D721Med (cell line): Measurements from ENCODE around the gene FGD2.

ENCODE experiments used
- DNase-seq: peaks from one replicate; pipeline ENCODE4 v3.0.0; 2011; ENCODE audit warnings: low spot score; ENCODE audit not compliant: insufficient read length
- FAIRE-seq: peaks from 2 replicates; lab custom pipeline; 2011; peaks lifted over from hg19 to GRCh38; lab: Jason Lieb, UNC
- CTCF ChIP-seq: IDR thresholded peaks from 2 replicates; pipeline ENCODE4 v1.5.1; 2012; ENCODE audit warnings: mild to moderate bottlenecking, control low read depth; ENCODE audit not compliant: insufficient read depth; ENCODE audit errors: missing control alignments

Gene FGD2

GRCh38 chr6:36961441-36962435 is 43.7 kb upstream of the FGD2 start:
- TF ChIP-seq CTCF = no peak
- DNase-seq (no peak), FAIRE-seq (no peak)

GRCh38 chr6:36962874-36963273 is 42.6 kb upstream of the FGD2 start:
- no peak for FAIRE-seq
- no peak for DNase-seq
- TF ChIP-seq CTCF = no peak

- no peak for FAIRE-seq
- no peak for DNase-seq
- no peak for TF ChIP-seq CTCF
Observed at GRCh38 chr6:36963451-36964290, 41.8 kb upstream of the FGD2 start.

- DNase-seq (no peak), FAIRE-seq (no peak)
- no peak for TF ChIP-seq CTCF
Observed at GRCh38 chr6:36964349-36964748, 41.1 kb upstream of the FGD2 start.

GRCh38 chr6:36964908-36965307 is 40.5 kb upstream of the FGD2 start:
- no peak for TF ChIP-seq CTCF
- FAIRE-seq (no peak), DNase-seq (no peak)

- FAIRE-seq = no peak
- TF ChIP-seq CTCF = no peak
- DNase-seq = no peak
Observed at GRCh38 chr6:36967301-36967700, 38.2 kb upstream of the FGD2 start.

GRCh38 chr6:36967757-36968156 is 37.7 kb upstream of the FGD2 start:
- no peak for TF ChIP-seq CTCF
- DNase-seq (no peak), FAIRE-seq (no peak)
